Psoas muscle (tissue), 8 donors: Measurements from ENCODE around the gene SAMD7. TPM values are rescaled to one million over a fixed set of nuclear protein-coding genes. Genes with fewer than 3 reads are reported as not detected.

Source experiments
- ATAC-seq, 4 donors: fragments of 200-7000 bp; cut with Tn5 transposase; one replicate each; pipeline ENCODE4 v1.9.1; 2020; ENCODE audit warnings: moderate library complexity in 3 of 4, mild to moderate bottlenecking in 2 of 4
- DNase-seq, 2 donors: peaks; one replicate each; pipeline ENCODE4 v3.0.0-alpha.2; 2020
- H3K27ac ChIP-seq: fragments of 200-600 bp; one replicate; pipeline ENCODE4 v1.8.0; 2022
- H3K27me3 ChIP-seq, 3 donors: fragments of 200-600 bp in 1 of 3; one replicate each; pipeline versions ENCODE4 v1.6.1 to v1.8.0; 2013 to 2022; ENCODE audit warnings: low read length in 2 of 3, mild to moderate bottlenecking in 2 of 3, moderate library complexity in 1 of 3; ENCODE audit not compliant: insufficient read depth in 3 of 3
- H3K36me3 ChIP-seq, 2 donors: fragments of 200-600 bp in 1 of 2; one replicate each; pipeline versions ENCODE4 v1.6.1 to v1.8.0; 2013 to 2022; ENCODE audit warnings: low read depth in 1 of 2, mild to moderate bottlenecking in 1 of 2, moderate library complexity in 1 of 2; ENCODE audit not compliant: insufficient read depth in 1 of 2
- H3K4me1 ChIP-seq: fragments of 200-600 bp; one replicate; pipeline ENCODE4 v1.8.0; 2022
- H3K4me3 ChIP-seq: fragments of 200-600 bp; one replicate; pipeline ENCODE4 v1.8.0; 2022; ENCODE audit warnings: mild to moderate bottlenecking
- H3K9me3 ChIP-seq: fragments of 200-600 bp; one replicate; pipeline ENCODE4 v1.8.0; 2022
- CTCF ChIP-seq: fragments of 200-600 bp; IDR thresholded peaks from one replicate; pipeline ENCODE4 v1.8.0; 2022; ENCODE audit warnings: antibody characterized with exemption
- WGBS, 3 donors: extraction: QIAGEN DNeasy Blood & Tissue Kit; methylation state at CpG; one replicate each; pipeline versions ENCODE4 v1.1.6 to v1.1.7; 2013; 5-methylcytosine and 5-hydroxymethylcytosine counted together
- intact Hi-C, 2 donors: fragments of 100-400 bp; cut with DNase I; formaldehyde crosslinking; loops; one replicate each; pipeline versions ENCODE4 v1.11.0 to v1.14.2; 2022
- polyA plus RNA-seq, 3 donors: library from polyadenylated mRNA; stranded (reverse); fragments of 200-250 nt; gene quantifications; one replicate each; pipeline ENCODE4 v1.2.3, GENCODE V29; 2013
- total RNA-seq, 4 donors: library from RNA; stranded (reverse); fragmentation: NEBNext Ultra II Directional in 2 of 4; extraction: Animal tissue kit (Norgen Biotek cat#: 25700) in 2 of 4; gene quantifications; one replicate each; pipeline versions ENCODE4 v1.2.1 to v1.2.4, GENCODE V29; 2021 to 2023
- donor health status: healthy with polysubstance abuse.
- donor health status: DM: no; HTN: no; CAD: no; lungs with moderate emphysema.
- donor health status: Bipolar disorder and iron deficiency.
- donor health status: healthy.
- donor health status: DM: yes; HTN: yes; CAD: no.
- donor health status: DM: no; HTN: no; CAD: no.
- donor health status: DM: no; HTN: no; CAD: no.
- donor health status: DM: yes; HTN: yes; CAD: no.

The SAMD7 gene
- total and polyA plus RNA-seq, 7 donors, result not detected

- no peaks in the 10 kb centered on the region for H3K36me3 ChIP-seq
- no peaks in the 10 kb centered on the region for H3K4me1 ChIP-seq
- no peak overlapping the region for H3K4me3 ChIP-seq
- WGBS, 3 donors, result 92 to 96% (median 95%) methylated on average over 3 of the region's 3 CpGs
- no peaks in the 10 kb centered on the region for H3K9me3 ChIP-seq
- intact Hi-C loops, result no loop called here
- TF ChIP-seq CTCF, result no peak
- DNase-seq (no peak), ATAC-seq (no peak)
- peaks cover 0 to 2% (median 0%) of the 10 kb centered on the region in 3 donors for H3K27me3 ChIP-seq
- H3K27ac ChIP-seq, result no peak overlapping the region
These were observed 19.5 kb downstream of the SAMD7 start for GRCh38 chr3:169930843-169931242.

GRCh38 chr3:169931747-169932520 is 20.6 kb downstream of the SAMD7 start:
- peaks cover 0 to 2% (median 0%) of the 10 kb centered on the region in 3 donors for H3K27me3 ChIP-seq
- no peaks in the 10 kb centered on the region for H3K36me3 ChIP-seq
- 82 to 86% (median 84%) methylated on average over 14 of the region's 14 CpGs for WGBS, 3 donors
- no peak for ATAC-seq
- H3K4me3 ChIP-seq, result no peak overlapping the region
- H3K9me3 ChIP-seq, result no peaks in the 10 kb centered on the region
- TF ChIP-seq CTCF, result no peak
- intact Hi-C loops, result no loop called here
- DNase-seq, result no peak
- no peak overlapping the region for H3K27ac ChIP-seq
- H3K4me1 ChIP-seq, result no peaks in the 10 kb centered on the region

- intact Hi-C loops, result no loop called here
- WGBS, 3 donors, result 38 to 55% (median 48%) methylated on average over 1 of the region's 1 CpG
These were observed 27.9 kb downstream of the SAMD7 start for GRCh38 chr3:169939320-169939719.

GRCh38 chr3:169939751-169940150 is 28.4 kb downstream of the SAMD7 start:
- TF ChIP-seq CTCF, result no peak
- Histone ChIP-seq H3K4me3 (no peak overlapping the region), H3K27ac (no peak overlapping the region), H3K36me3 (no peaks in the 10 kb centered on the region), H3K4me1 (no peaks in the 10 kb centered on the region), H3K9me3 (no peaks in the 10 kb centered on the region), H3K27me3 (peaks cover 0 to 8% (median 2%) of the 10 kb centered on the region in 3 donors)
- 74 to 82% (median 79%) methylated on average over 5 of the region's 5 CpGs for WGBS, 3 donors
- intact Hi-C loops, result no loop called here
- DNase-seq, result no peak
- no peak for ATAC-seq

More at GRCh38 chr3:169939320-169939719, 27.9 kb downstream of the SAMD7 start:
- Histone ChIP-seq H3K27ac (no peak overlapping the region), H3K4me1 (no peaks in the 10 kb centered on the region), H3K36me3 (no peaks in the 10 kb centered on the region), H3K27me3 (peaks cover 0 to 8% (median 2%) of the 10 kb centered on the region in 3 donors), H3K9me3 (no peaks in the 10 kb centered on the region), H3K4me3 (no peak overlapping the region)
- TF ChIP-seq CTCF, result no peak
- DNase-seq, result no peak
- no peak for ATAC-seq
